ENCODE measurements around the gene PEPD.

PEPD gene

GRCh38 chr19:33401683-33402420 is 119.7 kb downstream of the PEPD start:
- TF ChIP-seq SIN3A (IDR thresholded peaks at IDR 0.05; ENCODE audit: borderline replicate concordance, insufficient read depth, low read length) (no peak), TAF1 (IDR thresholded peaks at IDR 0.05; ENCODE audit: borderline replicate concordance, insufficient read depth, low read length) (no peak), FOXP2 (optimal IDR thresholded peaks at IDR 0.05; ENCODE audit: borderline replicate concordance, extremely low read depth, extremely low read length, insufficient read depth) (no peak), POLR2AphosphoS5 (IDR thresholded peaks at IDR 0.05; ENCODE audit: low read depth, low read length) (no peak), REST (IDR thresholded peaks at IDR 0.05; ENCODE audit: insufficient read depth in 1 of 2, low read depth in 2 of 2, low read length in 2 of 2) (no peak)

- no peak for TF ChIP-seq SIN3A (IDR thresholded peaks at IDR 0.05; ENCODE audit: borderline replicate concordance, insufficient read depth, low read length)
- no peak for TF ChIP-seq POLR2AphosphoS5 (IDR thresholded peaks at IDR 0.05; ENCODE audit: low read depth, low read length)
- TF ChIP-seq REST (IDR thresholded peaks at IDR 0.05; ENCODE audit: insufficient read depth in 1 of 2, low read depth in 2 of 2, low read length in 2 of 2): no peak
- no peak for TF ChIP-seq TAF1 (IDR thresholded peaks at IDR 0.05; ENCODE audit: borderline replicate concordance, insufficient read depth, low read length)
- no peak for TF ChIP-seq FOXP2 (optimal IDR thresholded peaks at IDR 0.05; ENCODE audit: borderline replicate concordance, extremely low read depth, extremely low read length, insufficient read depth)
Observed at GRCh38 chr19:33400856-33401682, 120.5 kb downstream of the PEPD start.

GRCh38 chr19:33399745-33400681 is 121.6 kb downstream of the PEPD start:
- TF ChIP-seq SIN3A (IDR thresholded peaks at IDR 0.05; ENCODE audit: borderline replicate concordance, insufficient read depth, low read length) (no peak), TAF1 (IDR thresholded peaks at IDR 0.05; ENCODE audit: borderline replicate concordance, insufficient read depth, low read length) (no peak), REST (IDR thresholded peaks at IDR 0.05; ENCODE audit: insufficient read depth in 1 of 2, low read depth in 2 of 2, low read length in 2 of 2) (no peak), POLR2AphosphoS5 (IDR thresholded peaks at IDR 0.05; ENCODE audit: low read depth, low read length) (no peak), FOXP2 (optimal IDR thresholded peaks at IDR 0.05; ENCODE audit: borderline replicate concordance, extremely low read depth, extremely low read length, insufficient read depth) (no peak)

- TF ChIP-seq TAF1 (IDR thresholded peaks at IDR 0.05; ENCODE audit: borderline replicate concordance, insufficient read depth, low read length) (no peak), POLR2AphosphoS5 (IDR thresholded peaks at IDR 0.05; ENCODE audit: low read depth, low read length) (no peak), REST (IDR thresholded peaks at IDR 0.05; ENCODE audit: insufficient read depth in 1 of 2, low read depth in 2 of 2, low read length in 2 of 2) (no peak), FOXP2 (optimal IDR thresholded peaks at IDR 0.05; ENCODE audit: borderline replicate concordance, extremely low read depth, extremely low read length, insufficient read depth) (no peak), SIN3A (IDR thresholded peaks at IDR 0.05; ENCODE audit: borderline replicate concordance, insufficient read depth, low read length) (no peak)
Observed at GRCh38 chr19:33399081-33399744, 122.4 kb downstream of the PEPD start.

Data from PFSK-1 (cell line).